HepG2 (cell line): Measurements from ENCODE around the gene RHBDD3. TPM values are rescaled to one million over a fixed set of nuclear protein-coding genes. Genes with fewer than 3 reads are reported as not detected.

Source experiments
- AHDC1 ChIP-seq: sonication (generic); formaldehyde crosslinking; IDR thresholded peaks from 2 replicates; pipeline ENCODE4 v1.5.1; 2020; ENCODE audit warnings: mild to moderate bottlenecking, missing genetic modification reagents, borderline replicate concordance
- HOMEZ ChIP-seq: IDR thresholded peaks from 2 replicates; pipeline ENCODE4 v1.6.1; 2016; ENCODE audit warnings: low read depth
- NKX3-1 ChIP-seq: sonication (generic); formaldehyde crosslinking; IDR thresholded peaks from 2 replicates; pipeline ENCODE4 v1.5.0; 2020; ENCODE audit warnings: missing genetic modification reagents
- RARG ChIP-seq: sonication (generic); formaldehyde crosslinking; IDR thresholded peaks from 2 replicates; pipeline ENCODE4 v1.4.0; 2020; ENCODE audit warnings: low read depth, mild to moderate bottlenecking, missing genetic modification reagents
- RFX5 ChIP-seq: IDR thresholded peaks from 2 replicates; pipeline ENCODE4 v1.6.1; 2011; ENCODE audit warnings: low read depth, low read length, improper control_type of control experiment
- SNAPC4 ChIP-seq: sonication (generic); formaldehyde crosslinking; IDR thresholded peaks from 2 replicates; pipeline ENCODE4 v1.4.0; 2020; ENCODE audit warnings: mild to moderate bottlenecking, missing genetic modification reagents
- SSRP1 ChIP-seq: IDR thresholded peaks from 2 replicates; pipeline ENCODE4 v1.6.1; 2016; ENCODE audit warnings: control low read depth
- ZFY ChIP-seq: sonication (generic); formaldehyde crosslinking; IDR thresholded peaks from 2 replicates; pipeline ENCODE4 v1.4.0; 2020; ENCODE audit warnings: missing genetic modification reagents
- ZNF33B ChIP-seq: sonication (generic); formaldehyde crosslinking; IDR thresholded peaks from 2 replicates; pipeline ENCODE4 v1.5.1; 2020; ENCODE audit warnings: mild to moderate bottlenecking, missing genetic modification reagents
- ZNF557 ChIP-seq: sonication (generic); formaldehyde crosslinking; IDR thresholded peaks from 2 replicates; pipeline ENCODE4 v1.4.0; 2020; ENCODE audit warnings: missing genetic modification reagents
- polyA plus RNA-seq, 8 experiments: library from polyadenylated mRNA; depleted of rRNA in 3 of 8; stranded (reverse) in 7 of 8; unstranded in 1 of 8; fragments of >200 nt; fragmentation: Illumina TruSeq in 4 of 8; extraction: Trizol in 4 of 8; gene quantifications; 2 replicates each; pipeline versions ENCODE4 v1.2.1 to v1.2.3, GENCODE V29; 2011 to 2016; ENCODE audit warnings: low read depth in 4 of 8, missing spikeins in 1 of 8, mixed read lengths in 1 of 8; ENCODE audit not compliant: insufficient read depth in 1 of 8
- total RNA-seq, 5 experiments: library from RNA; depleted of rRNA; stranded (reverse); fragments of >200 nt; fragmentation: Illumina TruSeq; extraction: Trizol; gene quantifications; 2 replicates each; pipeline ENCODE4 v1.2.3, GENCODE V29; 2016; ENCODE audit warnings: low read depth in 1 of 5
- TF ChIP-seq, protein P1 (sequence below): sonication (generic); formaldehyde crosslinking; IDR thresholded peaks from 2 replicates; pipeline ENCODE4 v1.5.1; 2020; ENCODE audit warnings: missing genetic modification reagents, mild to moderate bottlenecking, borderline replicate concordance
- TF ChIP-seq, protein P2 (sequence below): sonication (generic); formaldehyde crosslinking; IDR thresholded peaks from 2 replicates; pipeline ENCODE4 v1.8.1; 2023; ENCODE audit warnings: mild to moderate bottlenecking, missing genetic modification reagents, borderline replicate concordance

Gene RHBDD3
- total and polyA plus RNA-seq, 2 of the 13 experiments (the other 11 are each of a cell fraction or from before 2014, with no cell fraction given): 12.1 to 26.7 TPM

DNA sequence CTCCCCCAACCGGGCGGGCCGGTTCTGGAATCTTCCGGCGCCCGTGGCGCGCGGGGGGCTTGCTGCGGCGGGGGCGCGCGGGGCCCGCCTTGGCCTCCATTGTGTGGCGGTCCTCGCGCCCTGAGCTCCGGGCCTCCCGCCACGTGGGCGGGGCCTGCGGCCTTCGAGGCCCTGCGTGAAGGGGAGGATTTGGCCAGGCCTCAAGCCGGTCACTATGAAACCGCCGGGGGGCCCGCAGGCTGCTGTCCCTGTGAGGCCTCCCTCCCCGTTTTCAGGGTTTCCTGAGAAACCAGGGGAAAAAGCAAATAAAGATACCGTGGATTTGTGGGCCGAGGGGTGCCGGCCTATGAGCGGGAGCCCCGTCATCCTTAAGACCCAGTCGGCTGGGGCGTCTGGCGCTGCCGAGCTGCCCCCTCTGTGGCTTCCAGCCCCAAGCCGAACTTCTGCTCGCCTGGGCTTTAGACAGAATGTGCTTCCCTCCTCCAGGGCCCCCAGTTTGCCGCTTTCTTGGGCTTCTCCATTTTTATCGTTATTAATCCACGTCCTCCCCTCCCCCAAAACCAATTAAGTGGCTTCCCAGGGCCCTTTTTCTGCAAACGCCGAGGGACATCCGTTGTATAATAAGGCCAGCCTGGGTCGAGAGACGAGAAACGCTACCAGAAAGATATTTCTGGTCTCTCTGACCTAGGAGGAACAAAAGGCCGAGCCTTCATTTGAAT lies 889 bp upstream of the RHBDD3 start (continued):
- TF ChIP-seq, protein P1, sequence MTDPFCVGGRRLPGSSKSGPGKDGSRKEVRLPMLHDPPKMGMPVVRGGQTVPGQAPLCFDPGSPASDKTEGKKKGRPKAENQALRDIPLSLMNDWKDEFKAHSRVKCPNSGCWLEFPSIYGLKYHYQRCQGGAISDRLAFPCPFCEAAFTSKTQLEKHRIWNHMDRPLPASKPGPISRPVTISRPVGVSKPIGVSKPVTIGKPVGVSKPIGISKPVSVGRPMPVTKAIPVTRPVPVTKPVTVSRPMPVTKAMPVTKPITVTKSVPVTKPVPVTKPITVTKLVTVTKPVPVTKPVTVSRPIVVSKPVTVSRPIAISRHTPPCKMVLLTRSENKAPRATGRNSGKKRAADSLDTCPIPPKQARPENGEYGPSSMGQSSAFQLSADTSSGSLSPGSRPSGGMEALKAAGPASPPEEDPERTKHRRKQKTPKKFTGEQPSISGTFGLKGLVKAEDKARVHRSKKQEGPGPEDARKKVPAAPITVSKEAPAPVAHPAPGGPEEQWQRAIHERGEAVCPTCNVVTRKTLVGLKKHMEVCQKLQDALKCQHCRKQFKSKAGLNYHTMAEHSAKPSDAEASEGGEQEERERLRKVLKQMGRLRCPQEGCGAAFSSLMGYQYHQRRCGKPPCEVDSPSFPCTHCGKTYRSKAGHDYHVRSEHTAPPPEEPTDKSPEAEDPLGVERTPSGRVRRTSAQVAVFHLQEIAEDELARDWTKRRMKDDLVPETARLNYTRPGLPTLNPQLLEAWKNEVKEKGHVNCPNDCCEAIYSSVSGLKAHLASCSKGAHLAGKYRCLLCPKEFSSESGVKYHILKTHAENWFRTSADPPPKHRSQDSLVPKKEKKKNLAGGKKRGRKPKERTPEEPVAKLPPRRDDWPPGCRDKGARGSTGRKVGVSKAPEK (CRISPR knock-in tag): no peak
- no peak for TF ChIP-seq ZNF33B
- no peak for TF ChIP-seq RFX5
- no peak for TF ChIP-seq ZNF557 (CRISPR knock-in tag)
- TF ChIP-seq ZFY: peak; percentile 92
- TF ChIP-seq NKX3-1 (CRISPR knock-in tag): no peak
- TF ChIP-seq, protein P2, sequence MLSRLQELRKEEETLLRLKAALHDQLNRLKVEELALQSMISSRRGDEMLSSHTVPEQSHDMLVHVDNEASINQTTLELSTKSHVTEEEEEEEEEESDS: no peak
- TF ChIP-seq SNAPC4: no peak
- no peak for TF ChIP-seq AHDC1 (CRISPR knock-in tag)
- no peak for TF ChIP-seq RARG
- TF ChIP-seq HOMEZ (CRISPR knock-in tag): no peak
- no peak for TF ChIP-seq SSRP1
